Mesenteric fat pad (tissue), 1 donor: Measurements from ENCODE around the gene CRB3. TPM values are rescaled to one million over a fixed set of nuclear protein-coding genes. Genes with fewer than 3 reads are reported as not detected.

Experiments used
- microRNA-seq: library from miRNA; unstranded; fragments of <30 nt; microRNA quantifications from one replicate; pipeline ENCODE4 v1.2.0, GENCODE V29; 2020; ENCODE audit warnings: borderline number of aligned reads
- total RNA-seq: library from RNA; stranded (reverse); fragmentation: NEBNext Ultra II Directional; extraction: Animal tissue kit (Norgen Biotek cat#: 25700); gene quantifications from one replicate; pipeline ENCODE4 v1.2.1, GENCODE V29; 2021
- donor health status: DM: yes; HTN: yes; CAD: no.

CRB3 gene
- total RNA-seq, 1 donor from 2014 or later = not detected

Small RNA genes lying within 50 kb of the gene (microRNA-seq; reads per million reads assigned to microRNA genes)
- 2.2 reads per million for gene MIR3940

Other genes with a start within 250 kb of the CRB3 start
- 62.3 TPM for gene MLLT1, start 184.3 kb upstream of the CRB3 start, total RNA-seq
- gene ACER1, start 130.7 kb upstream of the CRB3 start, total RNA-seq = not detected
- gene CLPP, start 102.7 kb upstream of the CRB3 start, total RNA-seq = 59.8 TPM
- gene ALKBH7, start 91.5 kb upstream of the CRB3 start, total RNA-seq = 45.7 TPM
- gene PSPN, start 88.3 kb upstream of the CRB3 start, total RNA-seq = 0.87 TPM
- gene GTF2F1, start 71.1 kb upstream of the CRB3 start, total RNA-seq = 39.1 TPM
- gene KHSRP, start 39.5 kb upstream of the CRB3 start, total RNA-seq = 168 TPM
- not detected for gene SLC25A41, start 30.5 kb upstream of the CRB3 start, total RNA-seq
- gene SLC25A23, start 4.5 kb upstream of the CRB3 start, total RNA-seq = 21.5 TPM
- 4.5 TPM for gene DENND1C, start 17.5 kb downstream of the CRB3 start, total RNA-seq
- gene TUBB4A, start 38.0 kb downstream of the CRB3 start, total RNA-seq = 0.48 TPM
- 1.8 TPM for gene TNFSF9, start 66.8 kb downstream of the CRB3 start, total RNA-seq
- gene CD70, start 126.9 kb downstream of the CRB3 start, total RNA-seq = not detected
- gene TNFSF14, start 205.9 kb downstream of the CRB3 start, total RNA-seq = 4.5 TPM